ENCODE measurements around the gene CCDC106.
A peak's percentile ranks its signal among the peaks of the same experiment; 100 is the strongest.

The CCDC106 gene

DNA sequence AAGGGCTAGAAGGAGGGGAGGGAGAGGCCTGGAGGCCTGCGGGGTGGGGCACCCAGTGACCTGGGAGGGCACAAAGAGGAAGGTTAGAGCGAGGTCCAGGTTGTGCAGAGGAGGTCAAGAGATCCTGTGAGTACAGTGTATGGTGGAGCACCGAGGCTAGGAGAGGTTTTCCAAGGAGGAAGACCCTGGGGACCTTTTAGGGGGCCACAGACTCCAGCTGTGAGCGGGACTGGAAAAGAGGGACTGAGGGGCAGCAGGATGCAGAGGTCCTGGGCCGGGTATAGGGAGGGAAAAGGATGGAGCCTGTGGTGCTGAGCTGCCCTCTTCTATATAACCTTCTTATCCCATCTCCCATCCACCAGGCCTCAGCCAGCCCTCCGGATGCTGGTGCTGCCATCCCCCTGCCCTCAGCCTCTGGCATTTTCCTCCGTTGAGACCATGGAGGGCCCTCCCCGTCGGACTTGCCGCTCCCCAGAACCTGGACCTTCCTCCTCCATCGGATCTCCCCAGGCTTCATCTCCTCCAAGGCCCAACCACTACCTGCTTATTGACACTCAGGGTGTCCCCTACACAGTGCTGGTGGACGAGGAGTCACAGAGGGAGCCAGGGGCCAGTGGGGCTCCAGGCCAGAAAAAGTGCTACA is 3.7 kb upstream of the CCDC106 start:
- no peaks in the 10 kb centered on the region for H3K27me3 ChIP-seq (ENCODE audit: insufficient read depth, low read length)
- no peak overlapping the region for H2AFZ ChIP-seq (ENCODE audit: low read depth, low read length)
- peaks cover 51% of the 10 kb centered on the region for H3K4me1 ChIP-seq (ENCODE audit: insufficient read depth, low read length)
- no peaks in the 10 kb centered on the region for H3K9me3 ChIP-seq (ENCODE audit: low read length)
- peaks cover 14% of the 10 kb centered on the region for H3K36me3 ChIP-seq (ENCODE audit: insufficient read depth, low read length)
- H3K4me3 ChIP-seq (ENCODE audit: low read length), result peak overlapping the region; percentile 88

GRCh38 chr19:55644842-55645511 is 3.0 kb upstream of the CCDC106 start:
- no peaks in the 10 kb centered on the region for H3K9me3 ChIP-seq (ENCODE audit: low read length)
- H3K4me1 ChIP-seq (ENCODE audit: insufficient read depth, low read length), result peaks cover 48% of the 10 kb centered on the region
- no peaks in the 10 kb centered on the region for H3K27me3 ChIP-seq (ENCODE audit: insufficient read depth, low read length)
- peaks cover 14% of the 10 kb centered on the region for H3K36me3 ChIP-seq (ENCODE audit: insufficient read depth, low read length)
- H2AFZ ChIP-seq (ENCODE audit: low read depth, low read length), result no peak overlapping the region
- peak overlapping the region; percentile 88 for H3K4me3 ChIP-seq (ENCODE audit: low read length)

DNA sequence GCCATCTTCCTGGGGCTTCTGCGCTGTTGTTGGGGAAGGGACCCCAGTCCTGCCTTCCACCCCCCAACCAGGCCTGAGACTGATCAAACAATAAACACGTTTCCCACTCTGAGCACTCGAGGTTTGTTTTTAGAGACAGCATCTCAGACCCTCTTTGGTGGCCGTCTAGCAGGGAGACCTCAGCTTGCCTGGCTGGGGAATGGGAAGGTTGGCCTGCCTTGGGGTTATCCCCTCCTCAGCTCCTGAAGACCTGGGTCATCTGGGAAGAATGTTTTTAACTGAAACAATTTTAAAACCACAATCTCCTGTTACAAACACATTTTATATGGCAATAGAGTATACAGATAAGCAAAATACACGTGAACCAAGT is 2.5 kb upstream of the CCDC106 start:
- no peak overlapping the region for H3K4me3 ChIP-seq (ENCODE audit: low read length)
- H3K27me3 ChIP-seq (ENCODE audit: insufficient read depth, low read length), result no peaks in the 10 kb centered on the region
- no peak overlapping the region for H2AFZ ChIP-seq (ENCODE audit: low read depth, low read length)
- H3K36me3 ChIP-seq (ENCODE audit: insufficient read depth, low read length), result peaks cover 14% of the 10 kb centered on the region
- H3K4me1 ChIP-seq (ENCODE audit: insufficient read depth, low read length), result peaks cover 43% of the 10 kb centered on the region
- H3K9me3 ChIP-seq (ENCODE audit: low read length), result no peaks in the 10 kb centered on the region

GRCh38 chr19:55646889-55647731 is 902 bp upstream of the CCDC106 start:
- H3K9me3 ChIP-seq (ENCODE audit: low read length), result no peaks in the 10 kb centered on the region
- H2AFZ ChIP-seq (ENCODE audit: low read depth, low read length), result no peak overlapping the region
- peaks cover 21% of the 10 kb centered on the region for H3K36me3 ChIP-seq (ENCODE audit: insufficient read depth, low read length)
- H3K4me1 ChIP-seq (ENCODE audit: insufficient read depth, low read length), result peaks cover 40% of the 10 kb centered on the region
- no peaks in the 10 kb centered on the region for H3K27me3 ChIP-seq (ENCODE audit: insufficient read depth, low read length)
- H3K4me3 ChIP-seq (ENCODE audit: low read length), result peak overlapping the region; percentile 67

DNA sequence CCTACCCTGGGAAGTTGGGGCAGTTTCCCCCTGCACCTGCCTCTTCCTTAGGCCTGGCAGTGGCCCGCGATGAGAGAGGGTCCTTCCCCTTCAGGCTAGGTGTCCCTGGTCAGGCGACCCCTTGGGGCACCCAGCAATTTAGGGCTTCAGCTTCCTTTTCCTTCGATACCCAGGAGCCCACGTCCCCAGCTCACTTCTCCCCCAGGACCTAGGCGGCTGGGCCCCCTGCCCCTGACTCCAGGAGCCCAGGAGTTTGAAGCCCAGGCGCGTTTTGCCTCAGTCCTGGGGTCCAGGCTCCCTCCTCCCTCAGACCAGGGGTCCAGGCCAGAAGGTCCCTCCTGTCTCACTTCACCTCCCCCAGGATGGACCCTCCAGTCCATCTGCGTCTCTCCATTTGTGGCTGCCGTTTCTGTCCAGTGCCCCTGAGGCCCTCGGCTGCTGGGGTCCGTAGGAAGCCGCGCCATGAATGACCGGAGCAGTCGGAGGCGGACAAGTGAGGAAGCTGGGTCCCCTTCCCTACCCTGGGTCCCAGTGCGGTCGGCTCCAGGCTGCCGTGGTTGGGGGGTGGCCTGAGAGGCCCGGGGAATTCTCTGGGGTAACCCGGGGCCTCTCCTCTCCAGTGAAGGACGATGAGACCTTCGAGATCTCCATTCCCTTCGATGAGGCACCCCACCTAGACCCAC is 714 bp downstream of the CCDC106 start:
- H3K4me1 ChIP-seq (ENCODE audit: insufficient read depth, low read length), result peaks cover 27% of the 10 kb centered on the region
- no peaks in the 10 kb centered on the region for H3K27me3 ChIP-seq (ENCODE audit: insufficient read depth, low read length)
- no peaks in the 10 kb centered on the region for H3K9me3 ChIP-seq (ENCODE audit: low read length)
- H3K36me3 ChIP-seq (ENCODE audit: insufficient read depth, low read length), result peaks cover 22% of the 10 kb centered on the region
- H3K4me3 ChIP-seq (ENCODE audit: low read length), result peak overlapping the region; percentile 67
- H2AFZ ChIP-seq (ENCODE audit: low read depth, low read length), result peak overlapping the region; percentile 58

GRCh38 chr19:55649268-55650125 is 1.5 kb downstream of the CCDC106 start:
- H3K4me3 ChIP-seq (ENCODE audit: low read length), result no peak overlapping the region
- peaks cover 20% of the 10 kb centered on the region for H3K36me3 ChIP-seq (ENCODE audit: insufficient read depth, low read length)
- H3K9me3 ChIP-seq (ENCODE audit: low read length), result no peaks in the 10 kb centered on the region
- no peaks in the 10 kb centered on the region for H3K27me3 ChIP-seq (ENCODE audit: insufficient read depth, low read length)
- H3K4me1 ChIP-seq (ENCODE audit: insufficient read depth, low read length), result peaks cover 20% of the 10 kb centered on the region
- H2AFZ ChIP-seq (ENCODE audit: low read depth, low read length), result no peak overlapping the region

DNA sequence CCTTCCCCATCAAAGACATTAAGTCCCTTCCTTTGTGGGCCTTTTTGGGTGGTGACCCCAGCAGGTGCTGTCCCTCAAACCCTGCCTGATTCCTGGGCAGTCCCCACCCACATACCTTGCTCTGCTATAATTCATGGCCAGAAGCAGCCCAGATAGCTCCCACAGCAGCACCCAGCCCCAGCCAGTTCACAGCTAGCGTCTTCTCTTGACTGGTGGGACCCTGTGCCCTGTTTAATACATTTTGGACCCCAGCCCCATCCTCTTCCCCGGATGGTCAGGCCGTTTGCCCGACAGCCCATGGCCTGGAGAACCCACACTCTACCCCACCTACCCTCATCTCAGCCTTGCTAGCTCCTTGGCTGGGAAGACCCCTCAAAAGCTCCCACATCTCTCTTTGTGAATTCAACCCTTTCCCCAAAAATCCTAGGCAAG is 2.1 kb downstream of the CCDC106 start:
- Histone ChIP-seq H2AFZ (ENCODE audit: low read depth, low read length) (no peak overlapping the region), H3K4me1 (ENCODE audit: insufficient read depth, low read length) (peaks cover 16% of the 10 kb centered on the region), H3K9me3 (ENCODE audit: low read length) (no peaks in the 10 kb centered on the region), H3K4me3 (ENCODE audit: low read length) (no peak overlapping the region), H3K36me3 (ENCODE audit: insufficient read depth, low read length) (peaks cover 14% of the 10 kb centered on the region), H3K27me3 (ENCODE audit: insufficient read depth, low read length) (no peaks in the 10 kb centered on the region)

- Histone ChIP-seq H3K9me3 (ENCODE audit: low read length) (no peaks in the 10 kb centered on the region), H3K36me3 (ENCODE audit: insufficient read depth, low read length) (peaks cover 8% of the 10 kb centered on the region), H3K4me3 (ENCODE audit: low read length) (no peak overlapping the region), H3K4me1 (ENCODE audit: insufficient read depth, low read length) (peaks cover 18% of the 10 kb centered on the region), H2AFZ (ENCODE audit: low read depth, low read length) (no peak overlapping the region), H3K27me3 (ENCODE audit: insufficient read depth, low read length) (no peaks in the 10 kb centered on the region)
Measured at GRCh38 chr19:55650602-55651230, 2.7 kb downstream of the CCDC106 start.

- Histone ChIP-seq H3K36me3 (ENCODE audit: insufficient read depth, low read length) (peaks cover 8% of the 10 kb centered on the region), H2AFZ (ENCODE audit: low read depth, low read length) (no peak overlapping the region), H3K9me3 (ENCODE audit: low read length) (no peaks in the 10 kb centered on the region), H3K27me3 (ENCODE audit: insufficient read depth, low read length) (no peaks in the 10 kb centered on the region), H3K4me3 (ENCODE audit: low read length) (no peak overlapping the region), H3K4me1 (ENCODE audit: insufficient read depth, low read length) (peaks cover 23% of the 10 kb centered on the region)
Measured at GRCh38 chr19:55651236-55651635, 3.2 kb downstream of the CCDC106 start.

DNA sequence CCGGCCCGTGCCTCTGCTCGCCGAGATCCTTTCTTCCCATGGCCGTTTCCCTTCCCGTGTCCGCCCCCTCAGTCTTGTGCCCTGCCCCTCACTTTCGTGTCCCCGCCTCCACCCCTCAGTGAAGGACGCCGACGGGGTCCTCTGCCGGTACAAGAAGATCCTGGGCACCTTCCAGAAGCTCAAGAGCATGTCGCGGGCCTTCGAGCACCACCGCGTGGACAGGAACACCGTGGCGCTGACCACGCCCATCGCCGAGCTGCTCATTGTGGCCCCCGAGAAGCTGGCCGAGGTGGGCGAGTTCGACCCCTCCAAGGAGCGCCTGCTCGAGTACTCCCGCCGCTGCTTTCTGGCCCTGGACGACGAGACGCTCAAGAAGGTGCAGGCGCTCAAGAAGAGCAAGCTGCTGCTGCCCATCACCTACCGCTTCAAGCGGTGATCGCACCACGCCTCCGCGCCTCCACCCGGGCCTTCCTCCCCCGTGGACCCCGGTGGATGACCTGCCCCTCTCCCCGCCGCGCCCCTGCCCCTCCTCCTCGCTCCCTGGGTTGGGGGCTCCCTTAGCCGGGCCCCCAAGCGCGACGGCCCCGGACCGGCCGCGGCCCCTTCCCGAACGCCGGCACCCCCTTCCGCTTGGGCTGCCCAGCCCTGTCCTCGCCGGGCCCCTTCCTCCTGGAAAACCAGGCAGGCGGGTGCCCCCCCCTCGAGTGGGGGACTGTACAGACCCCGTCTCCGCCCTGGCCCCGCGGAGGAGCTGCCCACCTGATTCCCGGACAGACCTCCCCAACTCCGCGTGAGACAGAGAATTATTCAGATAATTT is 4.5 kb downstream of the CCDC106 start:
- Histone ChIP-seq H3K9me3 (ENCODE audit: low read length) (no peaks in the 10 kb centered on the region), H3K4me3 (ENCODE audit: low read length) (no peak overlapping the region), H3K4me1 (ENCODE audit: insufficient read depth, low read length) (peaks cover 29% of the 10 kb centered on the region), H2AFZ (ENCODE audit: low read depth, low read length) (no peak overlapping the region), H3K27me3 (ENCODE audit: insufficient read depth, low read length) (no peaks in the 10 kb centered on the region), H3K36me3 (ENCODE audit: insufficient read depth, low read length) (peaks cover 8% of the 10 kb centered on the region)

GRCh38 chr19:55653651-55654322 is 5.8 kb downstream of the CCDC106 start:
- peaks cover 12% of the 10 kb centered on the region for H3K36me3 ChIP-seq (ENCODE audit: insufficient read depth, low read length)
- no peak overlapping the region for H2AFZ ChIP-seq (ENCODE audit: low read depth, low read length)
- no peaks in the 10 kb centered on the region for H3K9me3 ChIP-seq (ENCODE audit: low read length)
- H3K4me1 ChIP-seq (ENCODE audit: insufficient read depth, low read length), result peaks cover 27% of the 10 kb centered on the region
- peak overlapping the region; percentile 85 for H3K4me3 ChIP-seq (ENCODE audit: low read length)
- no peaks in the 10 kb centered on the region for H3K27me3 ChIP-seq (ENCODE audit: insufficient read depth, low read length)

Measured in neuron (in vitro differentiated cells).